CD1c-positive myeloid dendritic cell (primary cell): Measurements from ENCODE around the gene RRBP1.

Experiments used
- DNase-seq: peaks from one replicate; pipeline ENCODE4 v3.0.0-alpha.2; 2016; ENCODE audit errors: extremely low spot score

RRBP1 gene

DNA sequence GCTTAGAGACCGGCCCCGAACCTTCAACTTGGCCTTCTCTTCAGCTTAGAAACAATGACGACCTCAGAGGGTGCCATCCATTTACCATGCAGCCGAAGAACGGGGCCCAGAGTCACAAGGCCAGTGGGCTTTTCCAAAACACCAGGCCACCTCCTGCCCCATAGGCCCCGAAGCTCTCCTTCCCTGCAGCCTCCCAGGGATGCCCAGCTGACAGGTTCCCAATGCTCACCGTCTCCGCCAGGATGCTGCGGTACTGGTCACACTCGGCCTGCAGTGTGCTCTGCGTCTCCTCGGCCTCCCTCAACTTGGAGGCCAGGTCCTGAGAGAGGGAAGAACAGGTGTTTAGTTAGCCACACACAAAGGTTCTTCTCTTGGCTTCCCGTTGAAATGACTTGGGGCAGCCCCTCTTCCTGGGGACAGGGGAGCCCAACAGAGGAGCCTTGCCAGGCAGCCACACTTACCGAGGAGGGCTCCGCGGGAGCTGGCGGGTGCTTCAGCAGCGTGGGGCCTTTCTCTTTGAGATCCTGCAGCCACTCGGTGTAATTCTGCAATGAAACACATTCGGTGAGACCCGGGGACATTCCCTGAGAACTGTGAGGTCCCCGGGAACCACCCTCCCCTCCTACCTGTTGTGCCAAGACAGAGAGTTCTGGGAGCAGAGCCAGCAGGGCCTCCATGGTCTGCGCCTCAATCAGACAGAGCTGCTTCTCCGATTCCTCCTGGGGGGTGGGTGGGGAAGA lies 60.6 kb downstream of the RRBP1 start:
- DNase-seq, result no peak

DNA sequence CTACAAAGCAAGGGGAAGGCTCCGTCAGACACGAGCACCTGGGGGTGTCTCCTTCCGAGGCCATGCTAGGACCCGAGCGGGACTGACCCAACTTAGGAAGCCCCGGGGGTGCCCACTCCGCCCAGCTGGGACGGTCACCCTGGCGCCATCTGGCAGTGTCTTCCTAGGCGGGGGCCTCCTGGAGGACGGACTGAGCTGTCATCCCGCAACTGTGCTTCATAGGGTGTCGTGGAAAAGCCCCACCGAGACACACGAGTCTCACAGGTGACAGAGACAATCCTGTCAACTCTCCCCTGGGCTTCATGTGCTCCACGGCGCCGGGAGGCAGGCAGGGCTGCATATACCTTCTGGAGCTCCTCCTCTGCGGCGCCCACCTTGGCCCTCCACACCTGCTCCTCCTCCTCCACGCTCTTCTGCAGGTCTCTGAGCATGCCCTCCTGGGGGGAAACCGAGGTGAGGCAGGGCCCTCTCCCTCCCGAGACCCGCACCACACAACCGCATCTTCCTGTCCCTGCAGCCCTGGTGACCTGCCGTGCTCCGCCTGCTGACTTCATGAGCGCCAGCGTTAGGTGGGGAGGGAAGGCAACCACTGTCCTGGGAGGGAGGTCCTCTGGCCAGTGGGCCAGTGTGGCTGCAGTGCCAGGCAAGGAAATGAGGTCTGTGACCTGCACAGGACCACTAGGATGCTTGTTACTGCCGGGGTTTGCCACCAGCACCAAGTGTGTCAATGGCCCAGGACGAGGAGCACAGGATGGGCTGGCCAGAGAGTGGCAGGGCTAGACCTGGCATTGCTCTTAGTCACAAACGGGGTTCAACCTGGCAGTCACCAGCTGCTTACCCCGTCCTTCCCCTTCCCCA lies 61.4 kb downstream of the RRBP1 start:
- no peak for DNase-seq

DNA sequence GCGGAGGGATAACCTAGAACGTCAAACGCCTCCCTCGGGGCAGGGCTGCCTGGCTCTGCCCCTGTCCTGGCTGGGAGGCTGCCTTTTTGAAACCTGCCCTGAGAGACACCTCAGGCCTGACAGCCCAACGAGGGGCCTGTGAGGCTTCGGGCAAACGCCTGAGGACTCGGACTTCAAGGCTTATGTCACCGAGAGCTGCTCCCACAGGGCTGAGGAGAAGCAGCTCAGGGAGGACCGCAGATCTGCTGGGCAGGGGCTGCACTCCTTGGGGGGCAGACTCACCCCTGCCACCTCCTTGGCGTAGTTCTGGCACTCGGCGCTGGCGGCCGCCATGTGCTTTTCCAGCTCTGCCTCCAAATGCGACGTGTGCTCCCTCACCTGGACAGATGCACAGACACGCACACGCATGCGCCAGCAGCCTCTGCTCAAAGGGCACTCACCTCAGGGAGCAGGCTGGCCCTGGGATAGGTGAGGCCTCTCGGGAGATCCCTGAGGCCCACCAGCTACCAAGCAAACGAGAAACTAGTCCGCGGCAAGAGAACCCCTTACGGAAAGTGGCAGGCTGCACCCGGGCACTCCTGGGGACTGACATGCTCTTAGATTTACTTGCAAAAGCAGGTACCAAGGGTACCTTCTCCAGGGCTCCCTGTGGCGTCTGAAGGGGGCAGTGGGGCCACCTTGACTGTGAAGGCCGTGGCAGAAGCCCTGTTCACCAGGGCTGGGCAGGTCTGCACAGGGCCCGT lies 62.5 kb downstream of the RRBP1 start:
- DNase-seq, result no peak

DNA sequence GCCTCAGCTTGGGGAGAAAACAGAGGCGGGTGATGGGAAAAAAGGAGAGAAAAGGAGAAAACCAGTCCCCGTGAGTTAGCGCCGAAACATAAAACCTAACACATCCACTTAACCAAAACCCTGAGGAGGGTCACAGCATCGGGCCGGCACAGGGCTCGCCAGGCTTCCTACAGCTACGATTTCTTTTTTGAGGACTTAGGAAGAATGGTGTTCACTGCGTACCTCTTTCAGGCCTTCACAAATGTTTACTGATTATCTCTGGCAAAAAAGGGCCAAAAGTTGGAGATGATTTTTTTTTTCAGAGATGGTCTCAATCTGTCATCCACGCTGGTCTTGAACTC lies 63.4 kb downstream of the RRBP1 start:
- DNase-seq, result no peak

- no peak for DNase-seq
Measured at GRCh38 chr20:17617868-17618672, 64.0 kb downstream of the RRBP1 start.

DNA sequence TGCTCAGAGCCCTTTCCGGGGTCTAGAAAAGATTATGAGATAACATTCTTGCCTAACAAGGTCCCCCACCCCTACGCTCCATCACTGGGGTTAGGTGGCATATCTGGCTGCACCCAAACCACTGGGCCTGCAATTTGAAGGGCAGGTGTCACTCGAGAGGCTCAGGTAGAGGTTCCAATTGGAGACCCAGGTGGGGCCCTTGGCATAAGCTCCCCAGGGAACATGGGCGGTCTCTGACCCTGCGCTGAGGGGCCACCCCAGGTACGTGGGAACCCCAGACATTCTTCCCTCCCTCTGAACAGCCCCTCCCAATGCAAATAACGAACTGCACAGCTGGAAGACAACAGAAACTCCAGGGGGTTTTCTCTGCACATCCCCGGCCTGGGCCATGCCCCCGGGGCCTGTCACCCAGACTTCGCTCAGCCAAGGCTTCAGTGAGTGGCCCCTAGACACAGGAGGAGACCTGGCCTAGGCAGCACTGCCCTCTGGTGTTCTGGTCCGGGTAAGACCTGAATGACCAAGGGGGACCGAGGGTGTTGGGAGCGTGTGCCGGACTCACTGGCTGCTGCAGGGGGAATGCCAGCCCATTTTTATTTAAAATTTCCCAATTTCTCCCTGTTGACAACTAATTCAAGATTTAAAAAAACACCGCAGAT lies 64.7 kb downstream of the RRBP1 start:
- peak; percentile 30 for DNase-seq

DNA sequence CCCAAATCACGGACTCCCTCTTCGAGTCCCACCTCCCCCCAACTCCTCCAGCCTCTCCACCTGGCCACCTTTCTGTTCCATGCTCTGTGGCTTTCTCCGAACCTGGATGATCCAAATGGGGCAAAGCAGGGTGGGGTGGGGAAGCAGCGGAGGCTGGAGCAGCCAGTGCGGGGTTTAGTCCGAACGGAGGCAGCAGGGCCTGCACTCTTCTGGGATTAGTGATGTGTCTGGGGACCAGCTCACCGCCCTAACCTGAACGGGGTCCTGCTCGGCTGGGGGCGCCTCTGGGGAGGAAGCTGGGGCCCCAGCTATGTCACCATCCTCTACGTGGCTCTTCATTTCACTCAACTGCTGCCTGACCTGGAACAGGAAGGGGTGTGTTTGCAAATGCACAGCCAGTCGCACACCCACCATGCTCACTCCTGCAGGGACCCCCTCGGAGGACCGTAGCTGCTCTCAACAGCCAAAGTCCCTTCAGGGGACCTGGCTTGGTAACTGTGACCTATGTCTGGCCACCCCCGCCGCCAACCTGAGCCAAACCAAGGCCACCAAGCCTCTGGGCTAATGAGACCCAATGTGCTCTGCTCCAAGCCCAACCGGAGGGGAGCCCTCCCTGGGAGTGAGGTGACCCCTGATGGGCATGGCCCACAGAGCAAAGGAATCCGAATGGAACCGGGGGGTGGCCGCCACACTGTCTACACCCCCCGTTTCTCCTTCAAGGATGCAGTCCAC lies 65.4 kb downstream of the RRBP1 start:
- no peak for DNase-seq

- DNase-seq, result no peak
Measured at GRCh38 chr20:17615645-17616479, 66.2 kb downstream of the RRBP1 start.

DNA sequence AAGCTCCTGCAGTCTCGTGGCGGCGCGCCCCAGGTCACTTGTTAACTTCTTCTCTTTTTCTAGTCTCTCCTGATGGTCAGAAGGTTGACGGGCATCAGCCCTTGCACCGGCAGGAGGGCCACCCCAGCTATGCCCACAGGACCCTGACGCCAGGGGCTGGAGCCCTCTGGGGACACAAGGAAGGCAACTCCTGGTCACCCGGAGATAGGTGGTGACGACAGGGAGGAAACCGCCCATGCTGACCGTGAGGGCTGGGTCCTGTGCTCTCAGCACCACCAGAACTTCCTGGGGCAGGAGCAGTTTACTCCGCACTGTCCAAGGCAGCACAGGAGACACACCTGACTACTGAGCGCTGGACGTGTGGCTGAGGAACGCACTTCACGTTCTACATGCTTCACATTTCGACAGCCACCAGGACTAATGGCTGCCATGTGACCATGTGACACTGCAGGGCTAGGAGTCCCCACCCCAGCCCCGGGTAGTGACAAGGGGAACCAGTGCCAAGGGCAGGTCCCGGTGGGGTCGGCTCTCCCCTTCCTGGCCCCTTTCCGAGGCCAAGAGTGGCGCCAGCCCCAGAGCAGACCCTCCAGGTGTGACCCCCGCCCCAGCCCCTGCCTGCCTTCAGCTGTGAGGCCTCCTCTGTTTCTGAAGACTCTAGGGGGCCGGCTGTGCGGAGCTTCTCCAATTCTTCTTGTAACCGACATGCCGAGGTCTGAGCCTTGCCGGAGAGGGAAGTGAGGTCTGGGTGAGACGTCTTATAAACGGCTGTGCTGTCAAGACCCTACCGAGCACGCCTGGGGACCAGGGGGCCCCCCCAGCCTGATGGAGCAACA lies 67.0 kb downstream of the RRBP1 start:
- no peak for DNase-seq

GRCh38 chr20:17614176-17614811 lies 67.7 kb downstream of the RRBP1 start:
- no peak for DNase-seq

DNA sequence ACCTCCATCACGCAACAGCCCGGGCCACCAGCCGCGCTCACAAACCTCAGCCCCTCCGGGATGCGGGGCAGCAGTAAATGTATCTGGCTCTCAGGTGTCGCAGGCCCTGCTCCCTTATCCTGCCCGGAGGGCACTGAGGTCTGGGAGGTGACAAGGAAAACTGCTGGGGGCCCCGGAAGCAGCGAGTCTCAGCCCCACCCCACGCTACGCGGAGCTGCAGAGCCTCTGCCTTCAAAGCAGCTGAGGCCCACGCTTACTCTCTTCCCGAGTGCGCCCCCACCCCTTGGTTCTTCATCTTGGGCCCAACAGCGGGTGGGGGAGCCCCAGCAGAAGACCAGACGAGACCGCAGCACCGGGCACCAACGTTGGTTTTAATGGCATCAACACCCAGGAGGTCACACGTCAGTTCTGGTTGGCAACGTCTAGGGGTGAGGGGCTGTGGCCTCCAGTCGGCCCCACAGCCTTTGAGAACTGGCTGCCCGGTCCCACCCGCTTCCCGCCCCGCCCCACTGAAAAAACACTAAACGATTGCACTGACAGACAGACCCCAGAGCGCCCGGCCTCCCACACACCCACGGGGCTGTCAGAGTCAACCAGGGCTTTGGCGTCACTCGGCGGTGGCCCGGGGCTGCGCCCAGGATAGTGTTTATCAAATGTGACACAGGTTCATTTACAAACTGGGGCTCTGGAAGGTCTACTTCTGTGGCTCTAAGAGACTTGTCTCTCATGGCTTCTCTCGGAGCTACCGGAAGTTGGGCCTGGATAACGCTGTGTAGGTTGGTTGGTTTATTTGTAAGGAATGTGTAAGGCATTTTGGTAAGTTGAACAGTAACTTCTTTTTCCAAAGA lies 68.5 kb downstream of the RRBP1 start:
- no peak for DNase-seq

- DNase-seq, result no peak
Measured at GRCh38 chr20:17612992-17613327, 69.1 kb downstream of the RRBP1 start.

GRCh38 chr20:17612287-17612991 lies 69.6 kb downstream of the RRBP1 start:
- no peak for DNase-seq

DNA sequence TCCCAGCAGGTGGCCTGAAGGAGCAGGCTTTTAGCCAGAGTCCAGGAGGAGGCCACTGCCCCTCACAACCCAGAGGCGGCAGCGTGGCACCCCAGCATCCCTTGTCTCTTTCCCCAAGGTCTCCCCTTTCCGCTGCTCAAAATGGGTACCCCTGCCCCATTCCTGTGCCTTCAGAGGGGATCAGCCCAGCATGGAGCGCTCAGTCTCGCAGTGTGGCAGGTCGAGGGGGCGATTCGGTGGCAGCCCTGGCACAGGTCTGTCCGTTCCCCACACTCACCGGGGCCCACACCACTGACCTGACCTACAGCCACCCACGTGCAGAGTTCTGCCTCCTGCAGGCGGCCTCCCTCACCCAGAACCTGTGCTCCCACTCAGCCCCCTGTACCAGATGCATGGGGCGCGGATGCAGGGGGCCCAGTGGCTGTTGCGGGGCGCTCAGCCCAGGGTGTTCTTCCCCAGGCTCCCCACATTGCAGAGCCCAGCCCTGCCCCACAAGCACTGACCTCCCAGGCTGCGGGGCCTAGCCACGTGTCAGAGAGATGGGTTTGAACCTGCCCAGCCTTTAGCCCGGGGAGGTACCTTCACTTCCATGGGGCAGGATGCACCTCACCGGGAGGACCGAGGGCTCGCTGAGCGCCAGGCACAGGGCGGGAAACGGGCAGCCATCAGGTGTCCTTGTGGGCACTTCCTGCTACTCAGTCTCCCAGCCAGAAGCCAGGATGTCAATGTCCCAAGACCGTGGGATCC lies 70.3 kb downstream of the RRBP1 start:
- DNase-seq, result no peak

DNA sequence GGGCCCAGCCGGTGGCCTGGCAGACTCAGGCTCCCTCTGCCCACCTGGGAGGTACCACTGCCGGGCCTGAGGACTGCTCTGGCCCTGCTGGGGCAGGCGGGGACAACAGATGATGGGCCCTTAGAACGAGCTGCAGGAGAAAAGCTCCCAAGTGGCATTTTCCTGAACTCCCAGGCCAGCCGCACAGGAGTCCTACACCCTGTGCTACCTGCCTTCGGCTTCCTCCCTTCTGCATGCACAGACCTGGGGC lies 70.8 kb downstream of the RRBP1 start:
- no peak for DNase-seq

- no peak for DNase-seq
Measured at GRCh38 chr20:17610566-17611289, 71.3 kb downstream of the RRBP1 start.
